HepG2 (cell line): ENCODE data around the gene BCAS4. TPM values are rescaled to one million over a fixed set of nuclear protein-coding genes. Genes with fewer than 3 reads are reported as not detected.

Experiments used
- ATAC-seq: fragments of 200-7000 bp; cut with Tn5 transposase; 3 replicates; pipeline ENCODE4 v1.9.1; 2020; ENCODE audit warnings: mild to moderate bottlenecking, moderate library complexity
- BruUV-seq: library from RNA; stranded (reverse); fragments of 400-500 nt; replicated peaks from 2 replicates; lab custom pipeline; 2021; lab: Mats Ljungman, UMichigan
- CTCF ChIA-PET: fragments of 300-600 bp; formaldehyde crosslinking; extraction: SDS; loops from one replicate; lab custom pipeline; 2021; ENCODE audit warnings: low total read pairs, inconsistent platforms, low intra/inter-chr PET ratio; lab: Yijun Ruan, JAX
- POLR2A ChIA-PET: fragments of 350-600 bp; sonication (Branson Sonifier 250); formaldehyde crosslinking; loops from one replicate; lab custom pipeline; 2020; ENCODE audit warnings: antibody characterized with exemption, inconsistent platforms; lab: Yijun Ruan, JAX
- DNase-seq: peaks from one replicate; pipeline ENCODE4 v3.0.0-alpha.2; 2015; ENCODE audit warnings: low spot score
- FAIRE-seq: peaks from 3 replicates; lab custom pipeline; 2011; peaks lifted over from hg19 to GRCh38; lab: Jason Lieb, UNC
- H2AFZ ChIP-seq: one replicate; pipeline ENCODE4 v1.6.1; 2011; ENCODE audit warnings: low read length, inconsistent platforms
- H3K27ac ChIP-seq: fragments of 300-600 bp; 3 replicates; pipeline ENCODE4 v1.8.0; 2011; ENCODE audit warnings: mixed run types, mild to moderate bottlenecking, mixed read lengths, low read length, inconsistent platforms; ENCODE audit not compliant: insufficient read depth; ENCODE audit errors: extremely low read length
- H3K27me3 ChIP-seq, 2 experiments: fragments of 200-600 bp in 1 of 2; 2 replicates in 1 of 2; 3 replicates in 1 of 2; pipeline versions ENCODE4 v1.6.0 to v1.8.0; 2011; ENCODE audit warnings: low read length in 2 of 2, mild to moderate bottlenecking in 2 of 2, moderate library complexity in 2 of 2, inconsistent platforms in 1 of 2; ENCODE audit not compliant: insufficient read depth in 2 of 2, control insufficient read depth in 1 of 2
- H3K36me3 ChIP-seq, 2 experiments: fragments of 200-600 bp in 1 of 2; replicated peaks in 1 of 2; 2 replicates in 1 of 2; 3 replicates in 1 of 2; pipeline versions ENCODE4 v1.5.1 to v1.8.0; 2011; ENCODE audit warnings: low read length in 2 of 2, inconsistent platforms in 1 of 2; ENCODE audit not compliant: insufficient read depth in 2 of 2, control insufficient read depth in 1 of 2
- H3K4me1 ChIP-seq: 2 replicates; pipeline ENCODE4 v1.5.1; 2012; ENCODE audit warnings: low read length, inconsistent platforms; ENCODE audit not compliant: insufficient read depth
- H3K4me2 ChIP-seq: 2 replicates; pipeline ENCODE4 v1.6.0; 2011; ENCODE audit warnings: low read depth, low read length, inconsistent platforms
- H3K4me3 ChIP-seq, 3 experiments: fragments of 200-600 bp in 1 of 3; sonication (generic), shearing (Covaris generic) in 1 of 3; replicated peaks in 1 of 3; 2 replicates each; pipeline ENCODE4 v1.5.1; 2011 to 2016; ENCODE audit warnings: low read length in 3 of 3, inconsistent platforms in 2 of 3, low read depth in 2 of 3, mild to moderate bottlenecking in 2 of 3, control low read depth in 1 of 3, mixed read lengths in 1 of 3; ENCODE audit not compliant: insufficient read depth in 1 of 3
- H3K79me2 ChIP-seq: one replicate; pipeline ENCODE4 v1.6.1; 2011; ENCODE audit warnings: low read length, inconsistent platforms; ENCODE audit not compliant: insufficient read depth
- H3K9ac ChIP-seq: 2 replicates; pipeline ENCODE4 v1.6.0; 2011; ENCODE audit warnings: mild to moderate bottlenecking, low read depth, low read length, inconsistent platforms; ENCODE audit not compliant: insufficient read depth
- H3K9me3 ChIP-seq: 2 replicates; pipeline ENCODE4 v1.5.1; 2012; ENCODE audit warnings: mild to moderate bottlenecking, low read length
- H4K20me1 ChIP-seq: 2 replicates; pipeline ENCODE4 v1.6.0; 2011; ENCODE audit warnings: inconsistent platforms, mild to moderate bottlenecking, low read length, moderate library complexity; ENCODE audit not compliant: insufficient read depth
- DR1 ChIP-seq: sonication (generic); formaldehyde crosslinking; IDR thresholded peaks from 2 replicates; pipeline ENCODE4 v1.8.0; 2021; ENCODE audit warnings: mild to moderate bottlenecking, missing genetic modification reagents, inconsistent platforms
- MXD4 ChIP-seq: IDR thresholded peaks from 2 replicates; pipeline ENCODE4 v1.6.1; 2016; ENCODE audit warnings: mild to moderate bottlenecking, missing biosample characterization, missing genetic modification reagents
- RAD21 ChIP-seq: fragments of 450-650 bp; formaldehyde crosslinking; IDR thresholded peaks from 2 replicates; pipeline ENCODE4 v1.5.0; 2020; ENCODE audit warnings: mild to moderate bottlenecking
- RFXANK ChIP-seq: IDR thresholded peaks from 2 replicates; pipeline ENCODE4 v1.6.1; 2016
- SP5 ChIP-seq: IDR thresholded peaks from 2 replicates; pipeline ENCODE4 v1.6.1; 2016; ENCODE audit warnings: low read depth, borderline replicate concordance
- TOPORS ChIP-seq: sonication (generic); formaldehyde crosslinking; IDR thresholded peaks from 2 replicates; pipeline ENCODE4 v1.8.0; 2023; ENCODE audit warnings: mild to moderate bottlenecking, missing genetic modification reagents
- TRIM24 ChIP-seq: sonication (generic); formaldehyde crosslinking; IDR thresholded peaks from 2 replicates; pipeline ENCODE4 v1.8.0; 2022; ENCODE audit warnings: mild to moderate bottlenecking, missing genetic modification reagents
- ZFP36L1 ChIP-seq: sonication (generic); formaldehyde crosslinking; IDR thresholded peaks from 2 replicates; pipeline ENCODE4 v1.8.0; 2022; ENCODE audit warnings: mild to moderate bottlenecking, missing genetic modification reagents, moderate library complexity
- ZNF451 ChIP-seq: sonication (generic); formaldehyde crosslinking; IDR thresholded peaks from 2 replicates; pipeline ENCODE4 v1.5.0; 2020; ENCODE audit warnings: mild to moderate bottlenecking, missing genetic modification reagents
- ZNF768 ChIP-seq: sonication (generic); formaldehyde crosslinking; IDR thresholded peaks from 2 replicates; pipeline ENCODE4 v1.4.0; 2020; ENCODE audit warnings: missing genetic modification reagents
- WGBS: methylation state at CpG from one replicate; pipeline ENCODE4 v1.1.6; 2017; ENCODE audit warnings: low lambda C conversion rate; 5-methylcytosine and 5-hydroxymethylcytosine counted together
- in situ Hi-C: cut with HindIII; loops from 2 replicates; pipeline ENCODE4 v1.10.0; 2017; ENCODE audit warnings: low pct_unique_long_range_greater_than_20kb; ENCODE audit not compliant: extremely low pct_ligation_motif_present
- intact Hi-C: fragments of 100-400 bp; cut with micrococcal nuclease; formaldehyde crosslinking; loops from one replicate; pipeline ENCODE4 v1.10.0; 2022; ENCODE audit not compliant: unreplicated experiment
- polyA plus RNA-seq, 8 experiments: library from polyadenylated mRNA; depleted of rRNA in 3 of 8; stranded (reverse) in 7 of 8; unstranded in 1 of 8; fragments of >200 nt; fragmentation: Illumina TruSeq in 4 of 8; extraction: Trizol in 4 of 8; gene quantifications; 2 replicates each; pipeline versions ENCODE4 v1.2.1 to v1.2.3, GENCODE V29; 2011 to 2016; ENCODE audit warnings: low read depth in 4 of 8, missing spikeins in 1 of 8, mixed read lengths in 1 of 8; ENCODE audit not compliant: insufficient read depth in 1 of 8
- total RNA-seq, 5 experiments: library from RNA; depleted of rRNA; stranded (reverse); fragments of >200 nt; fragmentation: Illumina TruSeq; extraction: Trizol; gene quantifications; 2 replicates each; pipeline ENCODE4 v1.2.3, GENCODE V29; 2016; ENCODE audit warnings: low read depth in 1 of 5
- TF ChIP-seq, protein P1 (sequence below): sonication (generic); formaldehyde crosslinking; IDR thresholded peaks from 2 replicates; pipeline ENCODE4 v1.4.0; 2020; ENCODE audit warnings: mild to moderate bottlenecking, missing genetic modification reagents
- TF ChIP-seq, protein P2 (sequence below): IDR thresholded peaks from 2 replicates; pipeline ENCODE4 v1.4.0; 2020; ENCODE audit warnings: mild to moderate bottlenecking, missing genetic modification reagents

BCAS4 gene
- total and polyA plus RNA-seq, 2 of the 13 experiments (the other 11 are each of a cell fraction or from before 2014, with no cell fraction given), result 7.2 to 8.0 TPM

DNA sequence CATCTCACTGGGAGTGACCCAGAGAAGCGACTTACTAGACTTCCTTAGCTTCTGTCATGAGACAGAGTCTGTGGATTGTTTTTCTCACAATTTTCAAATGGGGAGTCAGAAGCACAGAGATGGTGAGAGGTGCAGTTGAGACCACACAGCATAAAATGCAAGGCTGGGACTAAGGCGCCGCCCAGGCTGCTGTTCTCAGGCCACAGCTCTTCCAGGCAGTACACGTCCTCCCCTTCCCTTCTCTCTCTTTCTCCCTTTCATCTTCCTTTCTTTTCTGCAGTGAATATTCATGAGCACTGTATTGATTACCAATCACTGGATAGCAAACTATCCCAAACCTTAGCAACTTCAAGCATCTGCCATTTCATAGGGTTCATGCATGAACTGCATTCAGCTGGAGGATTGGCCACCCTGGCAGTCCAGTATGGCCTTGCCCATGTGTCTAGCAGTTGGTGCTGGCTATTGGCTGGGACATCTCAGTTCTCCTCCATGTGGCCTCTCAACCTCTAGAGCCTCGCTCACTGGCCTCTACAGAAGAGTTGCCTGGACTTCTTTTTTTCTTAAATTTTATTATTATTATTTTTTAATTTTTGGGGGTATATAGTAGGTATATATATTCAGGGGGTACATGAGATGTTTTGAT is 11.4 kb downstream of the BCAS4 start:
- ATAC-seq (no peak), FAIRE-seq (no peak), DNase-seq (no peak)
- BruUV-seq, result no TSS peak
- Histone ChIP-seq H2AFZ (no peak overlapping the region), H3K4me3 (no peak overlapping the region), H3K4me1 (peaks cover 16% of the 10 kb centered on the region), H4K20me1 (no peaks in the 10 kb centered on the region), H3K79me2 (no peaks in the 10 kb centered on the region), H3K27me3 (no peaks in the 10 kb centered on the region), H3K4me2 (no peak overlapping the region), H3K9ac (no peak overlapping the region), H3K27ac (no peak overlapping the region), H3K36me3 (no peaks in the 10 kb centered on the region), H3K9me3 (no peaks in the 10 kb centered on the region)
- ChIA-PET POLR2A (no interaction called here), CTCF (no interaction called here)
- TF ChIP-seq ZNF768 (CRISPR knock-in tag) (peak; percentile 87), ZFP36L1 (CRISPR knock-in tag) (no peak), RAD21 (no peak)
- TF ChIP-seq, protein P1, sequence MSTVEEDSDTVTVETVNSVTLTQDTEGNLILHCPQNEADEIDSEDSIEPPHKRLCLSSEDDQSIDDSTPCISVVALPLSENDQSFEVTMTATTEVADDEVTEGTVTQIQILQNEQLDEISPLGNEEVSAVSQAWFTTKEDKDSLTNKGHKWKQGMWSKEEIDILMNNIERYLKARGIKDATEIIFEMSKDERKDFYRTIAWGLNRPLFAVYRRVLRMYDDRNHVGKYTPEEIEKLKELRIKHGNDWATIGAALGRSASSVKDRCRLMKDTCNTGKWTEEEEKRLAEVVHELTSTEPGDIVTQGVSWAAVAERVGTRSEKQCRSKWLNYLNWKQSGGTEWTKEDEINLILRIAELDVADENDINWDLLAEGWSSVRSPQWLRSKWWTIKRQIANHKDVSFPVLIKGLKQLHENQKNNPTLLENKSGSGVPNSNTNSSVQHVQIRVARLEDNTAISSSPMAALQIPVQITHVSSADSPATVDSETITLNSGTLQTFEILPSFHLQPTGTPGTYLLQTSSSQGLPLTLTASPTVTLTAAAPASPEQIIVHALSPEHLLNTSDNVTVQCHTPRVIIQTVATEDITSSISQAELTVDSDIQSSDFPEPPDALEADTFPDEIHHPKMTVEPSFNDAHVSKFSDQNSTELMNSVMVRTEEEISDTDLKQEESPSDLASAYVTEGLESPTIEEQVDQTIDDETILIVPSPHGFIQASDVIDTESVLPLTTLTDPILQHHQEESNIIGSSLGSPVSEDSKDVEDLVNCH (CRISPR knock-in tag), result no peak
- in situ Hi-C loops, result no loop called here
- intact Hi-C loops, result no loop called here
- 90% methylated on average over 5 of the region's 5 CpGs for WGBS

DNA sequence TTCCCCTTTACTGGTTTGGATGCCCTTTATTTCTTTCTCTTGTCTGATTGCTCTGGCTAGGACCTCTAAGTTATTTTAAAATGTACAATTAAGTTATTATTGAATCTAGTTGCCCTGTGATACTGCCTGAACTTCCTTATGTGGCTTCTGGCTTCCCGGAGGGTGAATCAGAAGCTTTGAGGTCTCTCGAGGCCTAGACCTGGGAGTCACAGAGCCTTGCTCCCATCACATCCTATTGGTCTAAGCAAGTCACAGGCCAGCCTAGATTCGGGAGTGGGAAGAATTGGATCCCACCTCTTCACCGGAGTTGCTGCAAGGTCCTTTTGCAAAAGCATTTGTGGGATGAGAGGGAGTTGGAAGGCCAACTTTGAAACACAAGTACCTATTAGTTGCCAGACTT is 15.2 kb downstream of the BCAS4 start:
- no peak overlapping the region for H3K9ac ChIP-seq
- WGBS, result 46% methylated on average over 4 of the region's 4 CpGs
- no peak overlapping the region for H3K4me2 ChIP-seq
- no peaks in the 10 kb centered on the region for H3K36me3 ChIP-seq
- no peaks in the 10 kb centered on the region for H4K20me1 ChIP-seq
- H3K79me2 ChIP-seq, result no peaks in the 10 kb centered on the region
- H3K27ac ChIP-seq, result no peak overlapping the region
- in situ Hi-C loops (no loop called here), intact Hi-C loops (no loop called here)
- DNase-seq, result no peak
- no peak for FAIRE-seq
- peaks cover 4% of the 10 kb centered on the region for H3K4me1 ChIP-seq
- H2AFZ ChIP-seq, result no peak overlapping the region
- H3K27me3 ChIP-seq, result no peaks in the 10 kb centered on the region
- no peaks in the 10 kb centered on the region for H3K9me3 ChIP-seq
- CTCF ChIA-PET, result no interaction called here
- POLR2A ChIA-PET, result interaction anchor here (1.2 kb wide), 1 partner anchor 148 kb away, joined by 3 read pairs; the partner anchor contains the start of gene DPM1
- no peak overlapping the region for H3K4me3 ChIP-seq
- BruUV-seq, result no TSS peak
- no peak for ATAC-seq
- TF ChIP-seq DR1 (CRISPR knock-in tag) (no peak), ZNF451 (CRISPR knock-in tag) (no peak), SP5 (CRISPR knock-in tag) (no peak), RFXANK (CRISPR knock-in tag) (no peak), TRIM24 (CRISPR knock-in tag) (no peak), ZFP36L1 (CRISPR knock-in tag) (no peak), TOPORS (CRISPR knock-in tag) (no peak), MXD4 (no peak)
- TF ChIP-seq, protein P2, sequence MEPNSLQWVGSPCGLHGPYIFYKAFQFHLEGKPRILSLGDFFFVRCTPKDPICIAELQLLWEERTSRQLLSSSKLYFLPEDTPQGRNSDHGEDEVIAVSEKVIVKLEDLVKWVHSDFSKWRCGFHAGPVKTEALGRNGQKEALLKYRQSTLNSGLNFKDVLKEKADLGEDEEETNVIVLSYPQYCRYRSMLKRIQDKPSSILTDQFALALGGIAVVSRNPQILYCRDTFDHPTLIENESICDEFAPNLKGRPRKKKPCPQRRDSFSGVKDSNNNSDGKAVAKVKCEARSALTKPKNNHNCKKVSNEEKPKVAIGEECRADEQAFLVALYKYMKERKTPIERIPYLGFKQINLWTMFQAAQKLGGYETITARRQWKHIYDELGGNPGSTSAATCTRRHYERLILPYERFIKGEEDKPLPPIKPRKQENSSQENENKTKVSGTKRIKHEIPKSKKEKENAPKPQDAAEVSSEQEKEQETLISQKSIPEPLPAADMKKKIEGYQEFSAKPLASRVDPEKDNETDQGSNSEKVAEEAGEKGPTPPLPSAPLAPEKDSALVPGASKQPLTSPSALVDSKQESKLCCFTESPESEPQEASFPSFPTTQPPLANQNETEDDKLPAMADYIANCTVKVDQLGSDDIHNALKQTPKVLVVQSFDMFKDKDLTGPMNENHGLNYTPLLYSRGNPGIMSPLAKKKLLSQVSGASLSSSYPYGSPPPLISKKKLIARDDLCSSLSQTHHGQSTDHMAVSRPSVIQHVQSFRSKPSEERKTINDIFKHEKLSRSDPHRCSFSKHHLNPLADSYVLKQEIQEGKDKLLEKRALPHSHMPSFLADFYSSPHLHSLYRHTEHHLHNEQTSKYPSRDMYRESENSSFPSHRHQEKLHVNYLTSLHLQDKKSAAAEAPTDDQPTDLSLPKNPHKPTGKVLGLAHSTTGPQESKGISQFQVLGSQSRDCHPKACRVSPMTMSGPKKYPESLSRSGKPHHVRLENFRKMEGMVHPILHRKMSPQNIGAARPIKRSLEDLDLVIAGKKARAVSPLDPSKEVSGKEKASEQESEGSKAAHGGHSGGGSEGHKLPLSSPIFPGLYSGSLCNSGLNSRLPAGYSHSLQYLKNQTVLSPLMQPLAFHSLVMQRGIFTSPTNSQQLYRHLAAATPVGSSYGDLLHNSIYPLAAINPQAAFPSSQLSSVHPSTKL (CRISPR knock-in tag), result no peak
